Adrenal gland (tissue), 12 donors: Measurements from ENCODE around the gene PPP6R2. TPM values are rescaled to one million over a fixed set of nuclear protein-coding genes. Genes with fewer than 3 reads are reported as not detected.

Experiments
- DNase-seq, 7 donors: peaks; one replicate each; pipeline ENCODE4 v3.0.0-alpha.2; 2019 to 2020
- H3K27ac ChIP-seq, 5 donors: fragments of 200-600 bp; sonication (generic) in 4 of 5; 1 replicate in 3 of 5; 2 replicates in 2 of 5; pipeline versions ENCODE4 v1.5.1 to v1.8.0; 2016 to 2020; ENCODE audit warnings: mild to moderate bottlenecking in 1 of 5
- H3K27me3 ChIP-seq: fragments of 200-600 bp; 2 replicates; pipeline ENCODE4 v1.8.0; 2021
- H3K36me3 ChIP-seq, 2 donors: fragments of 200-600 bp; replicated peaks in 1 of 2; 1 replicate in 1 of 2; 2 replicates in 1 of 2; pipeline versions ENCODE4 v1.5.1 to v1.8.0; 2018 to 2022
- H3K4me1 ChIP-seq, 2 donors: fragments of 200-600 bp; replicated peaks in 1 of 2; 1 replicate in 1 of 2; 2 replicates in 1 of 2; pipeline versions ENCODE4 v1.5.1 to v1.8.0; 2018 to 2021
- H3K4me3 ChIP-seq, 4 donors: fragments of 200-600 bp; sonication (generic) in 3 of 4; one replicate each; pipeline ENCODE4 v1.5.1; 2016 to 2018
- H3K9me3 ChIP-seq, 3 donors: fragments of 200-600 bp; sonication (generic) in 1 of 3; replicated peaks in 1 of 3; 1 replicate in 2 of 3; 2 replicates in 1 of 3; pipeline versions ENCODE4 v1.5.1 to v1.8.0; 2016 to 2021
- POLR2A ChIP-seq, 2 donors: fragments of 450-650 bp; IDR thresholded peaks; one replicate each; pipeline ENCODE4 v1.6.1; 2017; ENCODE audit warnings: antibody characterized with exemption in 2 of 2, mild to moderate bottlenecking in 2 of 2, moderate library complexity in 1 of 2
- WGBS, 4 donors: extraction: QIAGEN DNeasy Blood & Tissue Kit in 2 of 4; methylation state at CpG; one replicate each; pipeline versions ENCODE4 v1.1.5 to v1.1.7; 2013 to 2017; 5-methylcytosine and 5-hydroxymethylcytosine counted together
- intact Hi-C, 2 donors: fragments of 100-400 bp; cut with DNase I; formaldehyde crosslinking; loops; one replicate each; pipeline versions ENCODE4 v1.14.1 to v1.15.0; 2022 to 2023
- polyA plus RNA-seq, 3 donors: library from polyadenylated mRNA; stranded (reverse); fragments of 200-250 nt in 2 of 3; fragments of 350-450 nt in 1 of 3; fragmentation: Illumina TruSeq in 1 of 3; extraction: RNeasy Lipid Tissue Mini Kit (QIAGEN cat#74804) in 1 of 3; gene quantifications; one replicate each; pipeline ENCODE4 v1.2.3, GENCODE V29; 2013 to 2014
- total RNA-seq, 9 donors: library from RNA; depleted of rRNA in 4 of 9; stranded (reverse); fragments of >200 nt in 4 of 9; fragments of 120-200 nt in 1 of 9; fragmentation: NEBNext Ultra II Directional in 1 of 9; extraction: Animal tissue kit (Norgen Biotek cat#: 25700) in 1 of 9; gene quantifications; one replicate each; pipeline versions ENCODE4 v1.1.0 to v1.2.4, GENCODE V29; 2013 to 2023
- TF ChIP-seq, protein P1 (sequence below), 6 experiments: fragments of 450-650 bp in 4 of 6; fragments of 200-600 bp in 2 of 6; sonication (generic) in 1 of 6; IDR thresholded peaks; 1 replicate in 5 of 6; 2 replicates in 1 of 6; pipeline versions ENCODE4 v1.5.1 to v1.8.0; 2016 to 2021; ENCODE audit warnings: antibody characterized with exemption in 6 of 6, mild to moderate bottlenecking in 2 of 6, moderate library complexity in 1 of 6
- donor health status: healthy with polysubstance abuse.
- donor health status: Bipolar disorder and iron deficiency.
- donor health status: DM: yes; HTN: yes; CAD: no.
- donor health status: DM: no; HTN: no; CAD: no.
- donor health status: DM: no; HTN: no; CAD: no.
- donor health status: DM: yes; HTN: yes; CAD: no.

Gene PPP6R2
- total and polyA plus RNA-seq, 12 donors, result 19.6 to 129 (median 73.0) TPM

DNA sequence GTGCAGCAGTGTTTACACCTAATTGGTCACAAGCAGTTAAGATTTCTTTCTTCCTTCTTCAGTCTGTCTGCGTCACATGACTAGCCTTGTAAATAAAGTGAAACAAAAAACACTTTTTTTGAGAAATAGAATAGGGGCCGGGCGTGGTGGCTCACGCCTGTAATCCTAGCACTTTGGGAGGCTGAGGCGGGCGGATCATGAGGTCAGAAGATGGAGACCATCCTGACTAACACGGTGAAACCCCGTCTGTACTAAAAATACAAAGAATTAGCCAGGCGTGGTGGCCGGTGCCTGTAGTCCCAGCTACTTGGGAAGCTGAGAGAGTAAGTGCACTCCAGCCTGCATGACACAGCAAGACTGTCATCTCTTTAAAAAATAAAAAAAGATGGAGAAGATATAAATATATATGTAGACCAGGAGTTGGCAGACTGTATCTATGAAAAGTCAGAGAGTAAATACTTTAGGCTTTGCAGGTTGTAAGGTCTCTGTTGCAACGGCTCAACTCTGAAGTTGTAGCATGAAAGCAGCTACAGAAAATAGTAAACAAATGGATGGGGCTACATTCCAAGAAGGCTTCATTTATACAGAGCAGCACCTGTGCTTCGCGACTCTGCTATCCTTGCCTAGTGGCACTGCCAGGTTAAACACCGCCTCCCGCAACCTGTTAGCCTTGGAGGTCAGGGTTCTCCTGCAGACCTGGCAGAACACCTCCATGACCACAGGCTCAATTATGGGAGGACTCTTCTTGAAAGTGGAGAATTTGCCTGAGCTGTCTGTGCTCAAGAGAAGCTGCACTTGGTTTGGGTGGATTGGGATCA is 55.9 kb downstream of the PPP6R2 start:
- 67 to 82% (median 79%) methylated on average over 15 of the region's 15 CpGs for WGBS, 4 donors
- Histone ChIP-seq H3K4me3 (no peak overlapping the region), H3K27me3 (no peaks in the 10 kb centered on the region), H3K4me1 (peaks cover 6 to 15% of the 10 kb centered on the region in 2 donors), H3K36me3 (peaks cover 0 to 11% of the 10 kb centered on the region in 2 donors), H3K9me3 (no peaks in the 10 kb centered on the region), H3K27ac (peak overlapping the region; percentile 41 to 89 (median 60))
- DNase-seq, result no peak
- TF ChIP-seq, protein P1, sequence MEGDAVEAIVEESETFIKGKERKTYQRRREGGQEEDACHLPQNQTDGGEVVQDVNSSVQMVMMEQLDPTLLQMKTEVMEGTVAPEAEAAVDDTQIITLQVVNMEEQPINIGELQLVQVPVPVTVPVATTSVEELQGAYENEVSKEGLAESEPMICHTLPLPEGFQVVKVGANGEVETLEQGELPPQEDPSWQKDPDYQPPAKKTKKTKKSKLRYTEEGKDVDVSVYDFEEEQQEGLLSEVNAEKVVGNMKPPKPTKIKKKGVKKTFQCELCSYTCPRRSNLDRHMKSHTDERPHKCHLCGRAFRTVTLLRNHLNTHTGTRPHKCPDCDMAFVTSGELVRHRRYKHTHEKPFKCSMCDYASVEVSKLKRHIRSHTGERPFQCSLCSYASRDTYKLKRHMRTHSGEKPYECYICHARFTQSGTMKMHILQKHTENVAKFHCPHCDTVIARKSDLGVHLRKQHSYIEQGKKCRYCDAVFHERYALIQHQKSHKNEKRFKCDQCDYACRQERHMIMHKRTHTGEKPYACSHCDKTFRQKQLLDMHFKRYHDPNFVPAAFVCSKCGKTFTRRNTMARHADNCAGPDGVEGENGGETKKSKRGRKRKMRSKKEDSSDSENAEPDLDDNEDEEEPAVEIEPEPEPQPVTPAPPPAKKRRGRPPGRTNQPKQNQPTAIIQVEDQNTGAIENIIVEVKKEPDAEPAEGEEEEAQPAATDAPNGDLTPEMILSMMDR (IDR thresholded peaks at IDR 0.05), result no peak
- no peak for TF ChIP-seq POLR2A (IDR thresholded peaks at IDR 0.05)
- intact Hi-C loops, result no loop called here

DNA sequence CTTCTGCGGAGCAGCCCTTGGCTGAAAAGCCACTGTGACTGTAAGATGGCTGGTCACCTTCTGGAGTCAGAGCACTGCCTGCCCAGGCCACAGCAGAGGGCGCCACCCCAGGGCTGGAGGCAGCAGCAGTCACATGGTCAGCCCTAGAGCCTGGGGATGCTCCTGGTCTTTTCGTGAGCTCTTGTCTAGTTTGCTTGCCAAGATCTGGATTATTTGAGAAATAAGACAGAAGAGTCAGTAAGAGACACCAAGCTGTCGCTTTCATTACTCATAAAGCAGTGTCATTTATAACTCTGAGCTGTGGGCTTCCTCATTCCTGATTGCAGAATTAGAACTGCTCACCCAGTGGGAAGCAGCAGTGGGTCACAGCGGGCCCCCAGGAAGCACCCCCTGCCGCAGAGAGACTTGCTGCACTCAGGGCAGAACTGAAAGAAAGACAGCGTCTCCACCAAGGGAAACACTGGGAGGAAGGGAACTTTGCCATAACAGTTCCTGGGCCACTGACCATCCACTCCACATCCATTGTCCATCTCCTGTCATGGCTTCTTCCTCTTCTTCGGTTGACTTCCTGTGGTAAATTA is 56.7 kb downstream of the PPP6R2 start:
- H3K27me3 ChIP-seq, result no peaks in the 10 kb centered on the region
- peak overlapping the region; percentile 41 to 89 (median 52) for H3K27ac ChIP-seq
- H3K36me3 ChIP-seq, result peaks cover 0 to 5% of the 10 kb centered on the region in 2 donors
- WGBS, 4 donors, result 57 to 65% (median 61%) methylated on average over 3 to 8 of the region's 8 CpGs
- H3K4me3 ChIP-seq, result no peak overlapping the region
- DNase-seq, result peak in 6 of 7 donors; percentile 48 to 70 (median 66)
- H3K4me1 ChIP-seq, result peaks cover 6 to 18% of the 10 kb centered on the region in 2 donors
- intact Hi-C loops, result no loop called here
- H3K9me3 ChIP-seq, result no peaks in the 10 kb centered on the region
- no peak for TF ChIP-seq POLR2A (IDR thresholded peaks at IDR 0.05)
- TF ChIP-seq, protein P1 (IDR thresholded peaks at IDR 0.05), result peak in 4 of 6 experiments; percentile 28 to 39 (median 34)

DNA sequence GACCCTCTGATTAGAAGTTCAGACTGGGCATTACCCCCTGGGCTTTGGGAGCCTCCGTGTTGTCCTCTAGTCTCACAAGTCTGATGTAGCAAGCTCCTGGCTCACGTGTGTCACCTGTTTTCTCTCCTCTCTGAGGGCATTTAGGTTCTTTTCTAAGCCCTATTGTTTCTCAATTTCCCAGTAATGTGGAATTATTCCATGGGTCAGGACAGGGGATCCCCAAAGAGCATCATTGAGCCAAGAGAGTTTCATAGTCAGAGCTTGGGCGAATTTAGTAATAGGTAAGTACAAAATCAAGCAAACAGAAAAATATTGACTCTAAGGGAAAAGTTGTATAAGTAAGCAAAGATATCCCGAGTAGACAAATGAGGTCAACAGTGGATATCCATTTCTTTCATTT is 57.3 kb downstream of the PPP6R2 start:
- DNase-seq, result no peak
- no peak overlapping the region for H3K4me3 ChIP-seq
- peaks cover 6 to 18% of the 10 kb centered on the region in 2 donors for H3K4me1 ChIP-seq
- H3K27me3 ChIP-seq, result no peaks in the 10 kb centered on the region
- 78 to 84% (median 81%) methylated on average over 4 of the region's 4 CpGs for WGBS, 4 donors
- intact Hi-C loops, result no loop called here
- H3K36me3 ChIP-seq, result peaks cover 0 to 5% of the 10 kb centered on the region in 2 donors
- peak overlapping the region in 2 of 5 donors; percentile 72 to 89 for H3K27ac ChIP-seq
- TF ChIP-seq POLR2A (IDR thresholded peaks at IDR 0.05), result no peak
- TF ChIP-seq, protein P1 (IDR thresholded peaks at IDR 0.05), result no peak
- H3K9me3 ChIP-seq, result no peaks in the 10 kb centered on the region

DNA sequence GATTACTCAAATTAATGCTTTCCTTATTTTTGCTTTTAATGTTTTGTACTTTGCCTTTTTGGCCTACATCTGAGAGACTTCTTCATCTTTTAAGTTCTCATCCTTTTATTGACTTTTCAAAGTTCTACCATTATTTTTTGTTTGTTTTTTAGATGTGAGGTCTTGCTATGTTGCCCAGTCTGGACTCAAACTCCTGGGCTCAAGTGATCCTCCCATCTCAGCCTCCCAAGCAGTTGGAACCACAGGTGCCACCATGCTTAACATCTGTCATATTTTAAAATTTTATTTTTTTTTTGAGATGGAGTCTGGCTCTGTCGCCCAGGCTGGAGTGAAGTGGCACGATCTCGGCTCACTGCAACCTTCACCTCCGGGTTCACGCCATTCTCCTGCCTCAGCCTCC is 57.8 kb downstream of the PPP6R2 start:
- no peak overlapping the region for H3K4me3 ChIP-seq
- peaks cover 6 to 18% of the 10 kb centered on the region in 2 donors for H3K4me1 ChIP-seq
- TF ChIP-seq, protein P1 (IDR thresholded peaks at IDR 0.05), result no peak
- TF ChIP-seq POLR2A (IDR thresholded peaks at IDR 0.05), result no peak
- no peak for DNase-seq
- intact Hi-C loops, result no loop called here
- peaks cover 0 to 5% of the 10 kb centered on the region in 2 donors for H3K36me3 ChIP-seq
- no peaks in the 10 kb centered on the region for H3K9me3 ChIP-seq
- 96 to 99% (median 99%) methylated on average over 5 of the region's 5 CpGs for WGBS, 4 donors
- peak overlapping the region in 1 of 5 donors; percentile 89 for H3K27ac ChIP-seq
- H3K27me3 ChIP-seq, result no peaks in the 10 kb centered on the region
